Upper lobe of right lung (tissue), 1 donor: ENCODE measurements around the gene CSF3R. TPM values are rescaled to one million over a fixed set of nuclear protein-coding genes. Genes with fewer than 3 reads are reported as not detected.
A peak's percentile ranks its signal among the peaks of the same experiment; 100 is the strongest.

Source experiments
- ATAC-seq: fragments of 200-7000 bp; cut with Tn5 transposase; one replicate; pipeline ENCODE4 v1.9.1; 2020; ENCODE audit warnings: mild to moderate bottlenecking, moderate library complexity
- DNase-seq: peaks from one replicate; pipeline ENCODE4 v3.0.0-alpha.2; 2020
- H3K27ac ChIP-seq: fragments of 200-600 bp; one replicate; pipeline ENCODE4 v1.8.0; 2022
- H3K27me3 ChIP-seq: fragments of 200-600 bp; one replicate; pipeline ENCODE4 v1.8.0; 2022; ENCODE audit warnings: mild to moderate bottlenecking
- H3K36me3 ChIP-seq: fragments of 200-600 bp; one replicate; pipeline ENCODE4 v1.8.0; 2022
- H3K4me1 ChIP-seq: fragments of 200-600 bp; one replicate; pipeline ENCODE4 v1.8.0; 2022
- H3K4me3 ChIP-seq: fragments of 200-600 bp; one replicate; pipeline ENCODE4 v1.8.0; 2022; ENCODE audit warnings: mild to moderate bottlenecking
- H3K9me3 ChIP-seq: fragments of 200-600 bp; one replicate; pipeline ENCODE4 v1.8.0; 2022
- CTCF ChIP-seq: fragments of 200-600 bp; IDR thresholded peaks from one replicate; pipeline ENCODE4 v1.8.0; 2022; ENCODE audit warnings: antibody characterized with exemption
- intact Hi-C: fragments of 100-400 bp; cut with DNase I; formaldehyde crosslinking; loops from one replicate; pipeline ENCODE4 v1.11.0; 2022
- total RNA-seq: library from RNA; stranded (reverse); fragmentation: NEBNext Ultra II Directional; extraction: Animal tissue kit (Norgen Biotek cat#: 25700); gene quantifications from one replicate; pipeline ENCODE4 v1.2.1, GENCODE V29; 2021
- donor health status: DM: no; HTN: yes; CAD: no; lungs with severe emphysema.

The CSF3R gene
- total RNA-seq, 1 donor from 2014 or later, result 202 TPM

- ATAC-seq, result no peak
- intact Hi-C loops, result no loop called here
- Histone ChIP-seq H3K27ac (no peak overlapping the region), H3K27me3 (no peaks in the 10 kb centered on the region), H3K36me3 (no peaks in the 10 kb centered on the region), H3K4me1 (peaks cover 1% of the 10 kb centered on the region), H3K9me3 (no peaks in the 10 kb centered on the region), H3K4me3 (no peak overlapping the region)
- TF ChIP-seq CTCF, result no peak
- no peak for DNase-seq
Observed at GRCh38 chr1:36476945-36477344, 5.8 kb downstream of the CSF3R start.

DNA sequence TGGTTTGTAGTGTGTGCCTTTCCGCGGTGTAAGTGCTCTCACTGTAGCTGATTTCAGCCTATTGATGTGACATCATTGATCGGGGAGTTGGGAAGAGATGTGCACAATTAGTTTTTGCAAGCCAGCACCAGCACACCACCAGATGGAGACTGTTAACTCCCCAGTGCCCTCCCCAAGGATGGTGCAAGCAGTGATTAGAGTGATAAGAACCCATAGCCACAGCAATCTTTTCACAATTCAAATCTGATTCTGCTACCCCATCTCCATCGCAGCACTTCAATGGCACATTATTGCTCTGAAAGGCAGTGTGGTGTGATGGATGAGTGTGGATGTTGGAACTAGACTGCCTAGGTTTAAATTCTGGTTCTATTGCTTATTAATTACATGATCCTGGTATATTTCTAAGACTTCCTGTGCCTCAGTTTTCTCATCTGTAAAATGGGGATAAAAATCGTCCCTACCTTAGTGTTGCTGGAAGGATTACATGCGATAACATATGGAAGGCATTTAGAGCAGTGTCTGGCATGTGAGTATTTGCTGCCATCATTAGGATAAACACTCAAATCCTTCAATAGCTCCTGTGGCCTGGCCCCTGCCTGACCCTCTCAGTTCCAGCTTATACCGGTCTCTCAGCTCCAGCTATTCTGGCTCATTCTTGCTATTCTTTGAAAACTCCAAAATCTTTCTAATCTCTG lies 6.7 kb downstream of the CSF3R start:
- DNase-seq (peak; percentile 25), ATAC-seq (no peak)
- intact Hi-C loops, result no loop called here
- no peak overlapping the region for H3K27ac ChIP-seq
- no peak for TF ChIP-seq CTCF
- H3K4me3 ChIP-seq, result no peak overlapping the region
- H3K27me3 ChIP-seq, result no peaks in the 10 kb centered on the region
- H3K36me3 ChIP-seq, result no peaks in the 10 kb centered on the region
- no peaks in the 10 kb centered on the region for H3K9me3 ChIP-seq
- H3K4me1 ChIP-seq, result no peaks in the 10 kb centered on the region

GRCh38 chr1:36475341-36475740 lies 7.4 kb downstream of the CSF3R start:
- Histone ChIP-seq H3K4me3 (no peak overlapping the region), H3K27me3 (no peaks in the 10 kb centered on the region), H3K27ac (no peak overlapping the region), H3K9me3 (no peaks in the 10 kb centered on the region), H3K4me1 (no peaks in the 10 kb centered on the region), H3K36me3 (no peaks in the 10 kb centered on the region)
- no peak for TF ChIP-seq CTCF
- intact Hi-C loops, result no loop called here
- peak; percentile 53 for DNase-seq
- no peak for ATAC-seq

DNA sequence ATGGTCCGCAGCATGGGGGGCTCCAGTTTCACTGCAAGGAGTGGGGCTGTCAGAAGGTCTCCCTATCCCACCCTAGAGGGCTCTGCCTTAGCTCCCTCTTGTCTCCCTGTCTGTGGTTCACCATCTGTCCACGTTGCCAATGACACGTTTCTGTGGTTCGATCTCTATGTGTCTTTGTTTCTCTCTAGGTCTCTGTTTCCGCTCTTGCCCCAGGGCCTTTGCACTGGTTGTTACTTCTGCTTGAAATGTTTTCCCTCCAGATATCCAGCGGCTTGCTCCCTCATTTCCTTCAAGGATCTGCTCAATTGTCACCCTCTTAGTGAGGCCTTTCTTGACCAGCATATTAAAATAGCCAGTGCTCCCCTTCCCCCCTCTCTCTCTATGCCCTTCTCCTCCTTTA lies 10.1 kb downstream of the CSF3R start:
- no peaks in the 10 kb centered on the region for H3K9me3 ChIP-seq
- H3K27me3 ChIP-seq, result no peaks in the 10 kb centered on the region
- intact Hi-C loops, result no loop called here
- TF ChIP-seq CTCF, result no peak
- H3K4me3 ChIP-seq, result no peak overlapping the region
- no peak for ATAC-seq
- H3K27ac ChIP-seq, result no peak overlapping the region
- no peak for DNase-seq
- H3K36me3 ChIP-seq, result no peaks in the 10 kb centered on the region
- no peaks in the 10 kb centered on the region for H3K4me1 ChIP-seq

DNA sequence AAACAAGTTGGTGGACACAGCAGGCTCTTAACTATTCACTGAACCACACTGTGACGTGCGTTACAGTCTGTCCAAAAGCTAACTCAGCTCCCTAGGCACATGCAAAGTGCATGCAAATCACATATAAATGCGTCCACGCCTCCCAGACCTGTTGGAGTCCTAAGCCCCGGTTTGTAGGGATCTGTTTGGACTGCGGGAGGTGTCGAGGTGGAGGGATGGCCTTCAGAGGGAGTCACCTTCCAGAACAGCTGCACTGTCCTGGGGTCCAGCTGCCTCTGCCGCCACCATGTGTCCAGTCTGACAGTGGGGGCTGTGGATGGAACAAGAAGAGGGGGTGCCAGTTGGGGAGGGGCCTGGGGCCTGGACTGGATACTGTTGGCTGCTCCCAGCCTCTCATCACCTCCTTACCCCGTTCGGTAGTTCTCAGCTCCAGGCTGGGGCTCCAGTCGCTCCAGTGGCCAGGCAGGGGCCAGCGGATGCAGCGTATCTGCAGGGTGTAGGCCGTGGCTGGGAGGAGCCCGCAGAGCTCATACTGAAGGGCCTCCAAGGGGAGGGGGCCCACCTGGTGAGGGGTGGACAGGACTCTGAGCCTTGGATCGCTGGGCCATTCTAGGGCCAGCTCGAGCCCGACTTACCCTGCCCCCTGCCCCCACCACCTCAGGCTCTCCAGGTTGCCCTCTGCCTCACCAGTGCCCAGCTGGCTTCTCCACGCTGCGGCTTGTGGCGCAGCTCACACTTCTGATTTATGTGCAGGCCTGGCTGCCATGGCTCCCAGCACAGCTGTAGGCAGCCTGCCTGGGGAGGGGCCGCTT lies 10.7 kb downstream of the CSF3R start:
- intact Hi-C loops, result no loop called here
- TF ChIP-seq CTCF, result no peak
- peak; percentile 62 for DNase-seq
- peak; percentile 2 for ATAC-seq
- no peak overlapping the region for H3K27ac ChIP-seq
- no peaks in the 10 kb centered on the region for H3K9me3 ChIP-seq
- H3K27me3 ChIP-seq, result no peaks in the 10 kb centered on the region
- H3K4me3 ChIP-seq, result no peak overlapping the region
- H3K36me3 ChIP-seq, result no peaks in the 10 kb centered on the region
- no peaks in the 10 kb centered on the region for H3K4me1 ChIP-seq
